GM18507 (cell line): ENCODE data around the gene KRTAP5-8.
"Not testable (repeated sequence)": the region's sequence is repeated elsewhere in the genome, so short reads cannot be mapped to it uniquely, and the experiment has no call there.

Experiments used
- DNase-seq: peaks from one replicate; pipeline ENCODE4 v3.0.0; 2011; ENCODE audit warnings: low read depth; ENCODE audit not compliant: insufficient read length; ENCODE audit errors: extremely low spot score
- FAIRE-seq: peaks from 2 replicates; lab custom pipeline; 2011; peaks lifted over from hg19 to GRCh38; lab: Jason Lieb, UNC

Gene KRTAP5-8

GRCh38 chr11:71537977-71538665 lies at the start of gene KRTAP5-8:
TSS of gene KRTAP5-8 (plus strand) at chr11:71538025. CDS start at chr11:71538056, 31 bp downstream.
- FAIRE-seq, DNase-seq: not testable (repeated sequence)

GRCh38 chr11:71488681-71489270 lies 49.0 kb upstream of the KRTAP5-8 start:
- DNase-seq = no peak
- FAIRE-seq = no peak

- DNase-seq (peak; percentile 32), FAIRE-seq (peak; percentile 77)
Measured at GRCh38 chr11:71489311-71490043, 48.3 kb upstream of the KRTAP5-8 start.

GRCh38 chr11:71490044-71490730 lies 47.6 kb upstream of the KRTAP5-8 start:
- DNase-seq (no peak), FAIRE-seq (no peak)

GRCh38 chr11:71490731-71491390 lies 47.0 kb upstream of the KRTAP5-8 start:
- DNase-seq (no peak), FAIRE-seq (no peak)

GRCh38 chr11:71491531-71491930 lies 46.3 kb upstream of the KRTAP5-8 start:
- DNase-seq (no peak), FAIRE-seq (no peak)

- FAIRE-seq (no peak), DNase-seq (no peak)
Measured at GRCh38 chr11:71491940-71492339, 45.9 kb upstream of the KRTAP5-8 start.

GRCh38 chr11:71495286-71496230 lies 42.3 kb upstream of the KRTAP5-8 start:
- FAIRE-seq (no peak), DNase-seq (no peak)

GRCh38 chr11:71496421-71496820 lies 41.4 kb upstream of the KRTAP5-8 start:
- DNase-seq = no peak
- no peak for FAIRE-seq

GRCh38 chr11:71498091-71498490 lies 39.7 kb upstream of the KRTAP5-8 start:
- FAIRE-seq = no peak
- DNase-seq = no peak

GRCh38 chr11:71499125-71499524 lies 38.7 kb upstream of the KRTAP5-8 start:
- DNase-seq = no peak

GRCh38 chr11:71499546-71499945 lies 38.3 kb upstream of the KRTAP5-8 start:
- DNase-seq (no peak), FAIRE-seq (no peak)

More at GRCh38 chr11:71499125-71499524, 38.7 kb upstream of the KRTAP5-8 start:
- FAIRE-seq = no peak

- no peak for FAIRE-seq
- DNase-seq = no peak
Measured at GRCh38 chr11:71500601-71501021, 37.2 kb upstream of the KRTAP5-8 start.

- no peak for FAIRE-seq
- no peak for DNase-seq
Measured at GRCh38 chr11:71501071-71501985, 36.5 kb upstream of the KRTAP5-8 start.

GRCh38 chr11:71502026-71502425 lies 35.8 kb upstream of the KRTAP5-8 start:
- no peak for FAIRE-seq
- DNase-seq = no peak

GRCh38 chr11:71502871-71503435 lies 34.9 kb upstream of the KRTAP5-8 start:
- FAIRE-seq = no peak
- DNase-seq = no peak

GRCh38 chr11:71504531-71504930 lies 33.3 kb upstream of the KRTAP5-8 start:
- no peak for FAIRE-seq

More at GRCh38 chr11:71504531-71504930, 33.3 kb upstream of the KRTAP5-8 start:
- no peak for DNase-seq
